Measurements from ENCODE around the gene LRRC14B.

GRCh38 chr5:180286-180918 lies 10.9 kb upstream of the LRRC14B start:
- no peak for TF ChIP-seq CTCF (conservative IDR thresholded peaks at IDR 0.05)
- TF ChIP-seq ZFX (IDR thresholded peaks at IDR 0.05): no peak

All from C4-2B (cell line).